Measurements from ENCODE around the gene TRABD. TPM values are rescaled to one million over a fixed set of nuclear protein-coding genes. Genes with fewer than 3 reads are reported as not detected.

Gene TRABD
- total RNA-seq, 2 experiments from 2014 or later, result 88.6 to 89.2 TPM

GRCh38 chr22:50242406-50242949 is 56.8 kb downstream of the TRABD start:
- CTCF ChIA-PET, result interaction anchor here (0.7 to 7.0 kb wide), 18 partner anchors 9 to 378 kb away, joined by 3 to 34 read pairs (median 3); partner anchors contain the start of genes HDAC10 and SCO2
- Mint-ChIP-seq H3K27ac (no peak overlapping the region), H3K4me1 (ENCODE audit: low read depth) (peaks cover 35% of the 10 kb centered on the region), H3K4me3 (peak overlapping the region; percentile 91), H3K36me3 (peaks cover 13% of the 10 kb centered on the region), H3K9me3 (no peaks in the 10 kb centered on the region), H3K27me3 (no peaks in the 10 kb centered on the region)
- POLR2A ChIA-PET, result no interaction called here
- no peak for DNase-seq
- intact Hi-C loops (cut with micrococcal nuclease), result loop anchor here (5.0 kb wide), 1 partner anchor 50 kb away; no protein-coding TSS in a partner anchor

GRCh38 chr22:50243685-50244419 is 58.1 kb downstream of the TRABD start:
- no peak for DNase-seq
- Mint-ChIP-seq H3K27ac (peak overlapping the region; percentile 90), H3K4me3 (peak overlapping the region; percentile 91), H3K4me1 (ENCODE audit: low read depth) (peaks cover 41% of the 10 kb centered on the region), H3K9me3 (no peaks in the 10 kb centered on the region), H3K27me3 (no peaks in the 10 kb centered on the region), H3K36me3 (peaks cover 13% of the 10 kb centered on the region)
- ChIA-PET CTCF (interaction anchor here (0.6 to 7.0 kb wide), 17 partner anchors 8 to 377 kb away, joined by 3 to 34 read pairs (median 4); partner anchors contain the start of genes HDAC10, LMF2, MAPK12 and NCAPH2), POLR2A (interaction anchor here (0.6 to 1.3 kb wide), 8 partner anchors 19 to 377 kb away, joined by 3 to 5 read pairs (median 4); partner anchors contain the start of genes LMF2, NCAPH2 and SCO2)
- intact Hi-C loops (cut with micrococcal nuclease), result loop anchor here (2.0 to 5.0 kb wide), 4 partner anchors 52 to 377 kb away; partner anchors contain the start of genes NCAPH2 and PPP6R2

- H3K9me3 Mint-ChIP-seq, result no peaks in the 10 kb centered on the region
- peaks cover 13% of the 10 kb centered on the region for H3K36me3 Mint-ChIP-seq
- H3K27me3 Mint-ChIP-seq, result no peaks in the 10 kb centered on the region
- ChIA-PET POLR2A (interaction anchor here (0.6 to 1.3 kb wide), 7 partner anchors 19 to 290 kb away, joined by 3 to 5 read pairs (median 3); partner anchors contain the start of genes LMF2, NCAPH2 and SCO2), CTCF (interaction anchor here (0.6 to 2.8 kb wide), 15 partner anchors 8 to 376 kb away, joined by 3 to 9 read pairs (median 3); partner anchors contain the start of genes LMF2, MAPK12, NCAPH2 and SCO2)
- peaks cover 41% of the 10 kb centered on the region for H3K4me1 Mint-ChIP-seq (ENCODE audit: low read depth)
- H3K4me3 Mint-ChIP-seq, result peak within 1 kb of the TSS; percentile 91
- H3K27ac Mint-ChIP-seq, result peak within 1 kb of the TSS; percentile 90
- peak; percentile 95 for DNase-seq
- intact Hi-C loops (cut with micrococcal nuclease), result loop anchor here (2.0 to 5.0 kb wide), 4 partner anchors 52 to 376 kb away; partner anchors contain the start of genes NCAPH2 and PPP6R2
These were observed 58.9 kb downstream of the TRABD start, which contains the start of gene TUBGCP6 for GRCh38 chr22:50244420-50245213. Gene TUBGCP6 (minus strand): TSS chr22:50245023. CDS start chr22:50244459, 564 bp downstream.

DNA sequence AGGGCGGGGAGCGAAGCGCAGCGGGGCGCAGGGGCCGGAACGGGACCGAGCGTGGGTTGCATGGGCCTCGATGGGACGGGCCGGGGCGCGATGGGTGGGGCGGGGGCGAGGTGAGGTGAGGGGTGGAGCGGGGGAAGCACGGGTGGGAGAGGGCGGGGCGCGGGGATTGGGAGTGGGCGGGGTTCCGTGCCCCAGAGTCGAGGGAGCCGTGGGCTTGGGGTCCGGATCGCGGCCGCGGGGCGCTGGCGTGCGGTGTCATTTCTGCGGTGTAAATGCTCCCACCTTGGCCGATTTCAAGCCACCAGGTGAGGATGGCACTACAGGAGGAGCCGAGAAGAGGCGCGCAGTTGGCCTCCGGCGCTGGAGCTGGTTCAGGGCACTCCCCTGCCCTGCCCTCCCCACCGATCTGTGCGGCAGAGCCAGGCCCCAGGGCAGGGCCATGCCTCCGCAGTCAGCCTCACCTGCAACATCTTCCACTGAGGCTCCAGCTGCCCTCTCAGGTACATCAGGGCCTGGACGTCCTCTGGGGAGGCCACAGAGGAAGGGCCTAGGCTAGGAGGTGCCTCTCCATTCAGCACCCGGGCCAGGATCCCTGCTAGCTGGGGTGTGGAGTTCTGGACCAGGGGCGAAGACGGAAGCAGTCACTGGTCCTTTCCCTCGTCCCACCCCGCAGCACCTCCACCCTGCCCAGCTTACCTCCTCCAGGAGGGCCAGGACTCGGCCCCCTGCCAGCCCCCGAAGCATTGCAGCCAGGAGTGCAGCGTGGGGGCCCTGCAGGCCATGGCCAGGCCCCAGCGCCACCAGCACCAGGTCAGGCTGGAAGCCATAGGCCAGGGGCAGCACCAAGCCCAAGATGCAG is 59.7 kb downstream of the TRABD start:
- H3K36me3 Mint-ChIP-seq, result peaks cover 13% of the 10 kb centered on the region
- POLR2A ChIA-PET, result no interaction called here

GRCh38 chr22:50246242-50247175 is 60.8 kb downstream of the TRABD start:
- ChIA-PET POLR2A (no interaction called here), CTCF (interaction anchor here (1.6 to 2.8 kb wide), 2 partner anchors 81 to 96 kb away, joined by 5 to 9 read pairs; no protein-coding TSS in a partner anchor)
- Mint-ChIP-seq H3K27me3 (no peaks in the 10 kb centered on the region), H3K4me1 (ENCODE audit: low read depth) (peaks cover 43% of the 10 kb centered on the region), H3K4me3 (peak overlapping the region; percentile 91), H3K36me3 (peaks cover 13% of the 10 kb centered on the region), H3K27ac (no peak overlapping the region), H3K9me3 (no peaks in the 10 kb centered on the region)
- intact Hi-C loops (cut with micrococcal nuclease), result no loop called here
- no peak for DNase-seq

More for the DNA sequence above, 59.7 kb downstream of the TRABD start:
- H3K4me3 Mint-ChIP-seq, result peak overlapping the region; percentile 91
- no peaks in the 10 kb centered on the region for H3K9me3 Mint-ChIP-seq
- no peaks in the 10 kb centered on the region for H3K27me3 Mint-ChIP-seq
- H3K4me1 Mint-ChIP-seq (ENCODE audit: low read depth), result peaks cover 46% of the 10 kb centered on the region
- no peak for DNase-seq
- CTCF ChIA-PET, result interaction anchor here (1.6 to 2.8 kb wide), 2 partner anchors 82 to 97 kb away, joined by 5 to 9 read pairs; no protein-coding TSS in a partner anchor
- intact Hi-C loops (cut with micrococcal nuclease), result loop anchor here (2.0 kb wide), 3 partner anchors 97 to 375 kb away; partner anchors contain the start of genes NCAPH2 and PPP6R2
- peak overlapping the region; percentile 90 for H3K27ac Mint-ChIP-seq

GRCh38 chr22:50247748-50248147 is 62.0 kb downstream of the TRABD start:
- DNase-seq, result peak; percentile 77
- H3K9me3 Mint-ChIP-seq, result no peaks in the 10 kb centered on the region
- intact Hi-C loops (cut with micrococcal nuclease), result no loop called here
- H3K27me3 Mint-ChIP-seq, result no peaks in the 10 kb centered on the region
- ChIA-PET POLR2A (no interaction called here), CTCF (no interaction called here)
- no peak overlapping the region for H3K27ac Mint-ChIP-seq
- peaks cover 10% of the 10 kb centered on the region for H3K36me3 Mint-ChIP-seq
- H3K4me1 Mint-ChIP-seq (ENCODE audit: low read depth), result peaks cover 32% of the 10 kb centered on the region
- H3K4me3 Mint-ChIP-seq, result no peak overlapping the region

GRCh38 chr22:50248196-50249081 is 62.7 kb downstream of the TRABD start:
- peaks cover 29% of the 10 kb centered on the region for H3K4me1 Mint-ChIP-seq (ENCODE audit: low read depth)
- no peaks in the 10 kb centered on the region for H3K9me3 Mint-ChIP-seq
- H3K4me3 Mint-ChIP-seq, result no peak overlapping the region
- intact Hi-C loops (cut with micrococcal nuclease), result no loop called here
- H3K36me3 Mint-ChIP-seq, result peaks cover 9% of the 10 kb centered on the region
- no peak for DNase-seq
- H3K27ac Mint-ChIP-seq, result no peak overlapping the region
- ChIA-PET POLR2A (no interaction called here), CTCF (no interaction called here)
- no peaks in the 10 kb centered on the region for H3K27me3 Mint-ChIP-seq
